HG02798 (cell line): ENCODE measurements around the gene LRRC31.
A peak's percentile ranks its signal among the peaks of the same experiment; 100 is the strongest.

Experiments used
- ATAC-seq: cut with Tn5 transposase; IDR thresholded peaks from one replicate; pipeline ENCODE4 v1.9.1; 2021; ENCODE audit warnings: mild to moderate bottlenecking; ENCODE audit not compliant: unreplicated experiment, poor library complexity

LRRC31 gene

GRCh38 chr3:169818316-169818715, 51.4 kb downstream of the LRRC31 start:
- no peak for ATAC-seq

DNA sequence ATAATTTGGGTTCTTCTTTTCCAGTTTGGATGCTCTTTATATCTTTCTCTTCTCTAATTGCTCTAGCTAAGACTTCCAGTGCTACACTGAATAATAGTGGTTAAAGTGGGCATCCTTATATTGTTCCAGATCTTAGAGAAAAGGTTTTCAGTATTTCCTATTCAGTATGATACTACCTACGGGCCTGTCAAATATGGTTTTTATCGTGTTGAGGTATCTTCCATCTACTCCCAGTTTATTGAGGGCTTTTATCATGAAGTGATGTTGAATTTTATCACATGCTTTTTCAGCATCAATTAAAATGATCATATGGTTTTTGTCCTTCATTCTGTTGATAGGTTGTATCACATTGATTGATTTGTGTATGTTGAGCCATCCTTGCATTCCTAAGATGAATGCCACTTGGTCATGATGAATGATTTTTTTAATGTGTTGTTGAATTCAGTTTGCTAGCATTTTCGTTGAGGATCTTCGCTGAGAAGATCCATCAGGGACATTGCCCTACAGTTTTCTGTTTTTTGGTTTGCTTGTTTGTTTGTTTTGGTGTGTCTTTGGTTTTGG, 54.1 kb downstream of the LRRC31 start:
- no peak for ATAC-seq

DNA sequence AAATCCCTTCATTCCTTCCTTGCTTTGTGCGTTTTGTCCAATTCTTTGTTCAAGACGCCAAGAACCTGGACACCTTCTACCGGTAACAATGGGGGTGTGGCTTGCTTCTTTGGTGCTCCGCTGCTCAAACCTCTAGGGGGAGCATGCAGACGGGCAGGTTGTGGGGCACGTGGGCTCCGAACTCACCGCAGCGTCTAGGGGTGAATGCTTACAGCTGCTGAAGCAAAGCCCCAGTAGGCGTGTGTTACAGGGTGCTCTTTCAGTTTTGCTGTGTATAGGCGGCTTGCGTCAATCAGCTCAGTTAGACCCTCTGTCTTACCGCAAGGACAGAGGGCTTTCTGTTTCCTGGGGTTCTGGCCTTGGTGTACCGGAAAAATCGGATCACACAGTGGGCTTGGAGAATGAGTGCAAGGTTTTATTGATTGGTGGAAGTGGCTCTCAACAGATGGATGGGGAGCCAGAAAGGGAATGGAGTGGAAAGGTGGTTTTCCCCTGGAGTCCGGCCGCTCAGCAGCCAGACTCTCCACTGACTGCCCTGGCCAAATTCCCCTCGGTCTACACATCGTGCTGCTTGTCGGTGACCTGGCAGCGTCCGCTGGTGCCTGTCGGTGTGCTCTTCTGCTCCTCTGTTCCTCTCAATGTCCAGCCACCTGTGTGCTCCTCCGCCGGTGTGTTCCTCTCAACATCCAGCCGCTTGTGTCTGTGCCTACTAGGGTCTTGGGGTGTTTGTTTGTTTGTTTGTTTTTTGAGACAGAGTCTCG, 55.8 kb downstream of the LRRC31 start:
- peak; percentile 88 for ATAC-seq

- no peak for ATAC-seq
Measured at GRCh38 chr3:169813278-169813677, 56.5 kb downstream of the LRRC31 start.

DNA sequence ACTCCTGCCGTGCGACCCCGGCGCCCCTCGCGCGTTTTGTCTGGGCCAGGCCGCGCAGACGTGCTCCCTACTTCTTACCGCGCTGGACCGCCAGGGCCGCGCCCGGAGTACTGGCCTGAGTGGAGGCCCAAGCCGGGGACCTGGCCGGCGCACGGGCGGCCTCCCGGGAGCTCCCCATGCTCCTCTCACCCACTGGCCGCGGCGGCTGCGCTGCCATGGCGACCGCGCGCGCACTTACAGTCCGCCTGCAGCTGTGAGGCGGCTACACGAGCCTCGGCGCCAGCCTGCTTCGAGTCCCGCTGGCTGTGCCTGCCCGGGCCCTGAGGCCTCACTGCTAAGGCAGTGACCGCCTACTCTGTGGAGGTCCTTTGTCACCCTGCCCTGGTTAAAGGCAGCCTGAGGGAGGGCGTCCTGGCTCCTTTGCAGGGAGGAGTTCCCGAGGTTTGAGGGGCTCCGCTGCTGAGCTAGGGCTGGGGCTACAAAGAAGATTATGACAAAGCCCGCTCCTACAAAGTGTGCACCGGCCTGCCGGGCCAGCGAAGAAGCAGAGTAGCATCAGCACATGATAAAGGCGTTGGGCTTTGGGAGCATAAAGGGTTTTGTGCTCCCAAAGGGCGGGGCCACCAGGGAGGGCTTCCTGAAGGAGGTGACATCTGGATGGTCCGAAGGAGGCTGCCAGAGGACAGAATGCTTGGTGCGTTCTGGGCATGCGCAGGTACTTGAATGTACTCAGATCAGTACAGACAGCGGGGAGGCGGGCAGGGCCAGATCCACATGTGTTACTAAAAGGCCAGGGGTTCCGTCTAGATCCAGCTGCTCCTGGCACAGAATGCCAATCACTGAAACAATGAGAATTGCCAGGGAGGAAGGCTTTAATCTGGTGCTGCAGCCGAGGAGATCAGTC, 57.2 kb downstream of the LRRC31 start, which contains the start of the genes LRRC34 and LRRIQ4:
Gene LRRC34, minus strand, starts transcription at position 573 of the 904 bp plus-strand sequence. Its CDS starts 356 bp downstream, at position 217.
Gene LRRIQ4, plus strand, starts transcription at position 539 of the 904 bp plus-strand sequence. CDS start 9,052 bp downstream, outside the sequence.
- ATAC-seq, result peak; percentile 74

DNA sequence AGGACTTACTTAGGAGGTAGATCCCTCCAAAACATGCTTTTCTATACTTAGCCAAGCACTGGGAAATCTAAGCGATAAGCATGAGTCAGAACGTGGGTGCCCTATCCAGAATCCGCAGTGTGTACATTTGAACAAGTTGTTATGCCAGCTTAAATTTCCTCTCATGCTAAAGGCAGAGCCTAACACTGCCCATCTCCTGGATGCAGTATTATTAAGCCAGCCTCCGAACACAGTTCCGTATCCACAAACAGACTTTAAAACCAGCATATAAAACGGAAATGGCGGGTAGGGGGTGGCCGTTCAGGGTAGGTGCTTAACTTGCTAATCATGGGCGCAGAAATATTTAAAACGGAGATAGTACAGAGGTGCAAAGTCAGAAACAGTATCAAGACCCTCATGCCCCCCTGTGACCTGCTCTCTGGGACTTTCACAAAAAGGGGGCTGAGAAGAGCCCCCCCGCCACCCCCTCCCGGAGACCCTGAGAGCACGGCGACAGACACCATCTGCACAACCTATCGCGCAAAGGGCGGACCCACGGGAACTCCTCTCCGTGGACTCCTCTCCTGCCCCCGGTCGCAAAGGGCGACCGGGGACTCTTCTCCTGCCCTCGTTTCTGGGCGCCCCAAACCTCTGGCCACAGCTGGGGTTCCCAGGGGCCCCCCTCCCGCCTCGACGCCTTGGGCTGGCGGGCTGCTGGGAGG, 58.0 kb downstream of the LRRC31 start:
- peak; percentile 4 for ATAC-seq

GRCh38 chr3:169809230-169809795, 60.4 kb downstream of the LRRC31 start:
- ATAC-seq, result no peak

GRCh38 chr3:169804681-169805080, 65.1 kb downstream of the LRRC31 start:
- ATAC-seq, result no peak

DNA sequence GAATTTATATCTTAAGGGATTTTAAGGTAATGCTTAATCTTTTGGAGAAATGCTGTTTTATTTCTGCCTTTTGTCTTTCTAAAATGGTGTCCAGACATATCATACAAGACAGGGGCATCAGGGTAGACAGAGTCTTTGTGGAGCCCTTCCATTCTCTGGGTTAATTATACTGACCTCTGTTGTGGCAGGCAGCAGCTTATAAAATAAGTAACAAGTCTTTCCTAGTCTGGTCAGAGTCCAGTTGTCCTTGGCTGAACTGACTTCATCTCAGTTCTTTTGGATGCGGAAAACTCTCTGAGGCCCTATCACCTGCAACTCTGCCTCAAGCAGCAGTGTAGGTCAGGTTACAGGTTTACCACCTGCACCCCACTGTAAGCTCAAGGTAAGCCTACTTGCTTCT, 77.4 kb downstream of the LRRC31 start:
- no peak for ATAC-seq

DNA sequence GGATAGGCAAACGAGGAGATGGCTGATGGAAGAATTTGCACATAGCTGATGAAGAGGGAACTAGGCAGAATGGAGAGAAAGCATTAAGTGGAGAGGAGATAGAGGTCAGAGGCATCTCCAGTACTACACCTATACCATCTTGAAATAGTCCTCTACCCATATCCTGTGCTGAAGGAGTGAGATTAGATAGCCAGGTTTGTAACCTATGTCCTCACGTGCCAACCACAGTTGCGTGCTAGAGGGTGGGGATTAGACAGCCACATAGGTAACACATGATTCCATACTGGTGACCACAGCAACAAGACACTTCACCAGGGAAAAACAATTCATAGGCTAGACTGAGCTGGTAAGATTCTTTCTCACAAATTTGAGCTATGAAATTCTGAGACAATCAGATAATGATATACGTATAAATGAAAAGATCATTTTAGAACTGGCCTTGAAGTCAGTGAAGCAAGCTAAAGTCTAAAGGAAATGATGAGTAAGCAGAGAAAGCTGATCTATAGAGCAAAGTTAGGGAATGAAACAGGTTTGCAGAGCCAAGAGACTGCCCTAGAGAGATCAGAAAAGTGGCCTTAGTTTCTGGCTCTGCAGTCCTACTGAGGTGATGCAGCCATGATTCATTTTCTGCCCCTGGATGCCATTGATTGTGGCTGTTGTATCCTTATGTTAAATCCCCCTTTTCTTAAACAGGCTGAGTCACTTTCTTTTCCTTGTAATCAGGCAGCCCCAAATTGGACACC, 78.9 kb downstream of the LRRC31 start:
- ATAC-seq, result no peak

GRCh38 chr3:169790219-169790618, 79.5 kb downstream of the LRRC31 start:
- ATAC-seq, result no peak
